GM18951 (cell line): Measurements from ENCODE around the gene SLC7A14.

Source experiments
- POLR2A ChIP-seq: IDR thresholded peaks from 4 replicates; pipeline ENCODE4 v1.6.1; 2011; ENCODE audit warnings: mild to moderate bottlenecking; ENCODE audit not compliant: insufficient read length, insufficient read depth; ENCODE audit errors: extremely low read depth
- in situ Hi-C: fragments of 300-500 bp; cut with MboI; formaldehyde crosslinking; loops from one replicate; pipeline ENCODE4 v1.12.0; 2022; ENCODE audit warnings: low sequenced_read_pairs, mixed read lengths, inconsistent platforms; ENCODE audit not compliant: unreplicated experiment

The SLC7A14 gene

GRCh38 chr3:170440344-170440743 is 145.5 kb downstream of the SLC7A14 start:
- in situ Hi-C loops, result no loop called here
- TF ChIP-seq POLR2A, result no peak

GRCh38 chr3:170438836-170439235 is 147.0 kb downstream of the SLC7A14 start:
- no peak for TF ChIP-seq POLR2A
- in situ Hi-C loops, result no loop called here

- in situ Hi-C loops, result no loop called here
- TF ChIP-seq POLR2A, result no peak
Observed at GRCh38 chr3:170437696-170438407, 148.0 kb downstream of the SLC7A14 start.

GRCh38 chr3:170437176-170437575 is 148.7 kb downstream of the SLC7A14 start:
- TF ChIP-seq POLR2A, result no peak
- in situ Hi-C loops, result no loop called here

GRCh38 chr3:170436697-170437096 is 149.2 kb downstream of the SLC7A14 start:
- TF ChIP-seq POLR2A, result no peak
- in situ Hi-C loops, result no loop called here

GRCh38 chr3:170432416-170432815 is 153.5 kb downstream of the SLC7A14 start:
- in situ Hi-C loops, result no loop called here
- TF ChIP-seq POLR2A, result no peak

- no peak for TF ChIP-seq POLR2A
- in situ Hi-C loops, result no loop called here
Observed at GRCh38 chr3:170431054-170431453, 154.8 kb downstream of the SLC7A14 start.

GRCh38 chr3:170429050-170429449 is 156.8 kb downstream of the SLC7A14 start:
- TF ChIP-seq POLR2A, result no peak
- in situ Hi-C loops, result no loop called here

GRCh38 chr3:170428095-170428494 is 157.8 kb downstream of the SLC7A14 start:
- TF ChIP-seq POLR2A, result no peak
- in situ Hi-C loops, result no loop called here

- in situ Hi-C loops, result no loop called here
Observed at GRCh38 chr3:170426240-170426797, 159.6 kb downstream of the SLC7A14 start.

GRCh38 chr3:170425491-170426239 is 160.2 kb downstream of the SLC7A14 start:
- in situ Hi-C loops, result no loop called here
- TF ChIP-seq POLR2A, result no peak

More at GRCh38 chr3:170426240-170426797, 159.6 kb downstream of the SLC7A14 start:
- TF ChIP-seq POLR2A, result no peak

GRCh38 chr3:170424879-170425278 is 161.0 kb downstream of the SLC7A14 start:
- in situ Hi-C loops, result no loop called here
- TF ChIP-seq POLR2A, result no peak

- in situ Hi-C loops, result no loop called here
- TF ChIP-seq POLR2A, result no peak
Observed at GRCh38 chr3:170423001-170423615, 162.8 kb downstream of the SLC7A14 start.

- in situ Hi-C loops, result no loop called here
- TF ChIP-seq POLR2A, result no peak
Observed at GRCh38 chr3:170421758-170422157, 164.1 kb downstream of the SLC7A14 start.

- in situ Hi-C loops, result no loop called here
Observed at GRCh38 chr3:170421111-170421641, 164.7 kb downstream of the SLC7A14 start.

More at GRCh38 chr3:170421111-170421641, 164.7 kb downstream of the SLC7A14 start:
- TF ChIP-seq POLR2A, result no peak
